Measurements from ENCODE around the gene KCNT2. TPM values are rescaled to one million over a fixed set of nuclear protein-coding genes. Genes with fewer than 3 reads are reported as not detected.
A peak's percentile ranks its signal among the peaks of the same experiment; 100 is the strongest.

Gene KCNT2
- total and polyA plus RNA-seq, 2 of the 8 experiments (the other 6 are each of a cell fraction or from before 2014, with no cell fraction given) = 2.3 to 10.2 TPM

DNA sequence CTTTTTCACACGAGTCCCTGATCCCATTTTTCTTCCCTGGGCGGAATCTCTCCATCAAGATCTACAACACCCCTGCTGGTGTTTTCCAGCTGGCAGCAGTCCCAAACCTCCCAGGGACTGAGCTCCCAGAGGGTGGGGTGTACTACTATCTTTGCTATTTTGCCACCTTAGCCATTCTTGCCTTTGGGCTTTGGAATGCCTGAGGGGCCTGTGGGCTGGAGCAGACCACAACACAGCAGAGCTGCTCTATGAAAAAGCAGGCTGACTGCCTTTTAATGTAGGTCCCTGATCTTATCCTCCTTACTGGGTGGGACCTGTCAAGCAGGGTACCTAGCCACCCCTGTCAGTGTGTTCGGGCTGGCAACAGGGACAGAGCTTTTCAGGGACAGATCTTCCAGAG is 91.9 kb downstream of the KCNT2 start:
- CTCF ChIA-PET (ENCODE audit: partially characterized antibody) = interaction anchor here (0.5 to 1.4 kb wide), 4 partner anchors 10 to 93 kb away, joined by 3 to 4 read pairs (median 4); no protein-coding TSS in a partner anchor
- FAIRE-seq (no peak), DNase-seq (ENCODE audit: low read depth in 1 of 2, low spot score in 2 of 2) (no peak)
- no peaks in the 10 kb centered on the region for H3K79me1 ChIP-seq (ENCODE audit: low read depth, low read length)
- H3K4me1 ChIP-seq (replicated peaks in 1 of 4; ENCODE audit: control insufficient read depth in 3 of 4, insufficient read depth in 4 of 4, low read length in 3 of 4) = no peaks in the 10 kb centered on the region; a peak in 1 of 7 replicates
- peak overlapping the region; percentile 54 for H4K91ac ChIP-seq (replicated peaks; ENCODE audit: insufficient read length, low read length)
- H2BK12ac ChIP-seq (ENCODE audit: low read depth, low read length) = no peak overlapping the region
- H3K4me3 ChIP-seq (ENCODE audit: extremely low read depth in 1 of 4, insufficient read depth in 2 of 4, low read depth in 3 of 4, low read length in 4 of 4) = no peak overlapping the region
- no peak overlapping the region for H2BK5ac ChIP-seq (ENCODE audit: low read depth, low read length)
- peaks cover 0 to 3% of the 10 kb centered on the region in 2 experiments for H4K20me1 ChIP-seq (replicated peaks in 1 of 2; ENCODE audit: control insufficient read depth in 1 of 2, insufficient read depth in 2 of 2, low read length in 2 of 2)
- no peaks in the 10 kb centered on the region for H3K23me2 ChIP-seq (ENCODE audit: low read depth, low read length)
- no peak overlapping the region for H3K23ac ChIP-seq (ENCODE audit: insufficient read length)
- H3K9me3 ChIP-seq (ENCODE audit: insufficient read depth in 2 of 2, low read depth in 1 of 2, low read length in 1 of 2) = no peaks in the 10 kb centered on the region
- H2AFZ ChIP-seq (ENCODE audit: low read length) = no peak overlapping the region
- WGBS, 2 experiments (ENCODE audit: extremely low coverage in 1 of 2, insufficient coverage in 1 of 2, insufficient read length in 1 of 2, insufficient replicate concordance in 2 of 2, low coverage in 1 of 2, low lambda C conversion rate in 2 of 2, missing lambda C conversion rate in 1 of 2) = 76% methylated on average over 3 of the region's 3 CpGs; no CpG with 5 or more reads in 1 of the 2 experiments
- H3K27me3 ChIP-seq (replicated peaks in 1 of 4; ENCODE audit: control insufficient read depth in 3 of 4, extremely low read depth in 1 of 4, insufficient read depth in 3 of 4, low read length in 3 of 4) = no peaks in the 10 kb centered on the region
- H3K14ac ChIP-seq (ENCODE audit: insufficient read length) = no peak overlapping the region
- no peak overlapping the region for H3K56ac ChIP-seq (replicated peaks; ENCODE audit: insufficient read length, low read depth, low read length)
- no peak overlapping the region for H2BK120ac ChIP-seq (replicated peaks; ENCODE audit: low read depth, low read length)
- no peak overlapping the region for H2AK5ac ChIP-seq (ENCODE audit: low read depth, low read length)
- H3K79me2 ChIP-seq (ENCODE audit: control insufficient read depth in 1 of 2, insufficient read depth in 2 of 2, low read length in 2 of 2) = peaks cover 0 to 53% of the 10 kb centered on the region in 2 experiments; a peak in 2 of 4 replicates
- no peak overlapping the region for H3K27ac ChIP-seq (ENCODE audit: low read depth, low read length)
- no peak overlapping the region for H4K8ac ChIP-seq (ENCODE audit: extremely low read depth, insufficient read depth, low read length)
- H3K4ac ChIP-seq (replicated peaks; ENCODE audit: insufficient read length, low read depth, low read length) = no peak overlapping the region
- H3K18ac ChIP-seq (ENCODE audit: extremely low read depth, low read length) = no peak overlapping the region
- H3K36me3 ChIP-seq (ENCODE audit: control insufficient read depth in 2 of 4, insufficient read depth in 4 of 4, low read length in 3 of 4) = no peaks in the 10 kb centered on the region
- no peak overlapping the region for H2BK15ac ChIP-seq (ENCODE audit: low read length)
- no peak overlapping the region for H4K5ac ChIP-seq (ENCODE audit: insufficient read length, low read depth, low read length)
- no peak overlapping the region for H3K4me2 ChIP-seq (ENCODE audit: insufficient read depth in 1 of 2, low read depth in 2 of 2, low read length in 2 of 2)
- POLR2A ChIA-PET (ENCODE audit: partially characterized antibody) = no interaction called here
- no peak overlapping the region for H2BK20ac ChIP-seq (ENCODE audit: low read length)
- no peak overlapping the region for H3K9ac ChIP-seq (replicated peaks in 1 of 4; ENCODE audit: extremely low read depth in 1 of 4, low read depth in 3 of 4, low read length in 3 of 4)
- TF ChIP-seq YY1 (IDR thresholded peaks at IDR 0.05; ENCODE audit: low read depth, low read length) (no peak), KDM4A (IDR thresholded peaks at IDR 0.05; ENCODE audit: low read depth, low read length, severe bottlenecking) (no peak), TAF7 (optimal IDR thresholded peaks at IDR 0.05; ENCODE audit: borderline replicate concordance, low read depth, low read length) (no peak), TBP (IDR thresholded peaks at IDR 0.05; ENCODE audit: low read depth, low read length) (no peak), ASH2L (IDR thresholded peaks at IDR 0.05; ENCODE audit: low read length) (no peak), SP2 (IDR thresholded peaks at IDR 0.05; ENCODE audit: low read length) (no peak), MAFK (IDR thresholded peaks at IDR 0.05; ENCODE audit: low read depth, low read length) (no peak), BACH1 (IDR thresholded peaks at IDR 0.05; ENCODE audit: low read length) (no peak), CBX5 (IDR thresholded peaks at IDR 0.05; ENCODE audit: low read depth, low read length) (no peak), BRCA1 (IDR thresholded peaks at IDR 0.05; ENCODE audit: low read depth, low read length) (no peak)
- TF ChIP-seq, protein P1, sequence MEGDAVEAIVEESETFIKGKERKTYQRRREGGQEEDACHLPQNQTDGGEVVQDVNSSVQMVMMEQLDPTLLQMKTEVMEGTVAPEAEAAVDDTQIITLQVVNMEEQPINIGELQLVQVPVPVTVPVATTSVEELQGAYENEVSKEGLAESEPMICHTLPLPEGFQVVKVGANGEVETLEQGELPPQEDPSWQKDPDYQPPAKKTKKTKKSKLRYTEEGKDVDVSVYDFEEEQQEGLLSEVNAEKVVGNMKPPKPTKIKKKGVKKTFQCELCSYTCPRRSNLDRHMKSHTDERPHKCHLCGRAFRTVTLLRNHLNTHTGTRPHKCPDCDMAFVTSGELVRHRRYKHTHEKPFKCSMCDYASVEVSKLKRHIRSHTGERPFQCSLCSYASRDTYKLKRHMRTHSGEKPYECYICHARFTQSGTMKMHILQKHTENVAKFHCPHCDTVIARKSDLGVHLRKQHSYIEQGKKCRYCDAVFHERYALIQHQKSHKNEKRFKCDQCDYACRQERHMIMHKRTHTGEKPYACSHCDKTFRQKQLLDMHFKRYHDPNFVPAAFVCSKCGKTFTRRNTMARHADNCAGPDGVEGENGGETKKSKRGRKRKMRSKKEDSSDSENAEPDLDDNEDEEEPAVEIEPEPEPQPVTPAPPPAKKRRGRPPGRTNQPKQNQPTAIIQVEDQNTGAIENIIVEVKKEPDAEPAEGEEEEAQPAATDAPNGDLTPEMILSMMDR (IDR thresholded peaks at IDR 0.05; ENCODE audit: control extremely low read depth in 1 of 3, insufficient read depth in 1 of 3, low read depth in 1 of 3, low read length in 3 of 3) = no peak
- TF ChIP-seq, protein P2, sequence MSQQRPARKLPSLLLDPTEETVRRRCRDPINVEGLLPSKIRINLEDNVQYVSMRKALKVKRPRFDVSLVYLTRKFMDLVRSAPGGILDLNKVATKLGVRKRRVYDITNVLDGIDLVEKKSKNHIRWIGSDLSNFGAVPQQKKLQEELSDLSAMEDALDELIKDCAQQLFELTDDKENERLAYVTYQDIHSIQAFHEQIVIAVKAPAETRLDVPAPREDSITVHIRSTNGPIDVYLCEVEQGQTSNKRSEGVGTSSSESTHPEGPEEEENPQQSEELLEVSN (IDR thresholded peaks at IDR 0.05) = no peak

Data from H1 (cell line).